OCI-LY7 (cell line): Measurements from ENCODE around the gene ZBTB34.
"Not testable (repeated sequence)": the region's sequence is repeated elsewhere in the genome, so short reads cannot be mapped to it uniquely, and the experiment has no call there.

Source experiments
- CTCF ChIP-seq: fragments of 200-600 bp; sonication (generic); conservative IDR thresholded peaks from 2 replicates; pipeline ENCODE4 v1.5.1; 2014; ENCODE audit warnings: mild to moderate bottlenecking, antibody characterized with exemption, low read length, moderate library complexity, mixed read lengths
- EZH2phosphoT487 ChIP-seq: fragments of 200-600 bp; sonication (generic); IDR thresholded peaks from 2 replicates; pipeline ENCODE4 v1.6.1; 2018; ENCODE audit warnings: low read depth, borderline replicate concordance, mild to moderate bottlenecking, mixed run types, antibody characterized with exemption, low read length, moderate library complexity, mixed read lengths

- not testable (repeated sequence) for TF ChIP-seq CTCF, EZH2phosphoT487
These were observed 36.4 kb upstream of the ZBTB34 start for GRCh38 chr9:126824052-126824451.
